Activated naive CD4-positive, alpha-beta T cell (primary cell): ENCODE measurements around the gene ELOVL3.
"Not testable (repeated sequence)": the region's sequence is repeated elsewhere in the genome, so short reads cannot be mapped to it uniquely, and the experiment has no call there.

Experiments
- DNase-seq, 4 experiments: peaks; one replicate each; lab custom pipeline; 2025; lab: John Stamatoyannopoulos, UW

ELOVL3 gene

GRCh38 chr10:102225646-102226541, at the start of gene ELOVL3:
Gene ELOVL3, plus strand, starts transcription at chr10:102226299. Its CDS starts 250 bp downstream, at chr10:102226549.
- peak in 3 of 4 experiments; percentile 42 to 71 (median 49) for DNase-seq

DNA sequence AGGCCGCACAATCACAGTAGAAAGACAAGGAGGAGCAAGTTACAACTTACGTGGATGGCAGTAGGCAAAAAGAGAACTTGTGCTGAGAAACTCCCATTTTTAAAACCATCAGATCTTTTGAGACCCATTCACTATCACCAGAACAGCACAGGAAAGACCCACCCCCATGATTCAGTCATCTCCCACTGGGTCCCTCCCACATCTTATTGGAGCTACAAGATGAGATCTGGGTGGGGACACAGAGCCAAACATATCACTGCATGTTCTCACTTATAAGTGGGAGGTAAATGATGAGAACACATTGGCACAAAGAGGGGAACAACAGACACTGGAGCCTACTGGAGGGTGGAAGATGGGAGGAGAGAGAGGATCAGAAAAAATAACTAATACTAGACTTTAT, 41.5 kb upstream of the ELOVL3 start:
- DNase-seq = no peak

DNA sequence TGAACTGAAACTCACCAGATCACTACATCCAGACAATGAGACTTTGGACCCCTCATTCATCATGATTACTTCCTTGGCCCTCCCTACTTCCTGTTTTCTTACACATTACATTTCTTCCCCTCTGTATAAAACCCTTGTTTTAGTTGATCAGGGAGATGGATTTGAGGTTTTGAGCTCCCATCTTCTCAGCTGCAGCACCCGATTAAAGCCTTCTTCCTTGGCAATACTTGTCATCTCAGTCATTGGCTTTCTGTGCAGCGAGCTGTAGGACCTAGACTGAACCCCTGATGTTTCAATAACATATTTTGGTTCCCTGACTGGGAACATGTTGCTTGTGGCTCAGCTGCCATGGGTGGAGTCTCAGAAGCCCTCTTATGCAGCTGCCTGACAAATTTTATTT, 40.8 kb upstream of the ELOVL3 start:
- DNase-seq = no peak

- DNase-seq = no peak
Measured at GRCh38 chr10:102185811-102186527, 40.1 kb upstream of the ELOVL3 start.

- DNase-seq = no peak
Measured at GRCh38 chr10:102188298-102188940, 37.7 kb upstream of the ELOVL3 start.

DNA sequence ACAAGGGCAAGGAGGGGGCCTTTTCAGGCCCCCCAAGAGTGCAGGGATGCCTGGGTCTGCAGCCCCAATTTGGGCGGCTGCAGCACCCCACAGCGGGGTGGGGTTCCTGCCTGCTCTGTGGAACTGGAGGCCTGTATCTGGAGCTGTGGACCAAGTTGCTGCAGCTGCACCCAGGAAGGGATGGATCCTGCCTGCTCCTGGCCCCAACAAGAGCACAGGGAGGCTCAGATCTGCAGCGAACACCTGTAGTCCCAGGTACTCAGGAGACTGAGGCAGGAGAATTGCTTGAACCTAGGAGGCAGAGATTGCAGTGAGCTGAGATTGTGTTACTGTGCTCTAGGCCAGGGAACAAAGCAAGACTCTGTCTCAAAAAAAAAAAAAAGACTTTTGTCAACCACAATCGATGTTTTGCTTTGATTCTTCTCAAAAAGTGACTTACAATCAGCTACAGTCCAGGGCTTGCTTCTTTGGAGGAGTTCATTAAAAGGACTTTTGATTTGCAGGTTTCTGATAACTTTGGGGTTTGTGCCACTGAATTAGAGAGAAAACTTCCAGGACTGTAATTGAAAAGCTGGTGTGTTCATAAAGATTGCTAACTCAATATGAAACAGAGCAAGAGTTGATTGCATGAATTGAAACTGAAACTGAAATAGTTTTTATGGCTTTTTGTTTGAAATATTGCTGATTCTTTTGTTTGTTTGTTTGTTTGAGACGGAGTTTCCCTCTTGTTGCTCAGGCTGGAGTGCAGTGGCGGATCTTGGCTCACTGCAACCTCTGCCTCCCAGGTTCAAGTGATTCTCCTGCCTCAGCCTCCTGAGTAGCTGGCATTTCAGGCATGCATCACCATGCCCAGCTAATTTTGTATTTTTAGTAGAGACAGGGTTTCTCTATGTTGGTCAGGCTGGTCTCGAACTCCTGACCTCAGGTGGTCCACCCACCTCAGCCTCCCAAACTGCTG, 36.9 kb upstream of the ELOVL3 start:
- not testable (repeated sequence) for DNase-seq

DNA sequence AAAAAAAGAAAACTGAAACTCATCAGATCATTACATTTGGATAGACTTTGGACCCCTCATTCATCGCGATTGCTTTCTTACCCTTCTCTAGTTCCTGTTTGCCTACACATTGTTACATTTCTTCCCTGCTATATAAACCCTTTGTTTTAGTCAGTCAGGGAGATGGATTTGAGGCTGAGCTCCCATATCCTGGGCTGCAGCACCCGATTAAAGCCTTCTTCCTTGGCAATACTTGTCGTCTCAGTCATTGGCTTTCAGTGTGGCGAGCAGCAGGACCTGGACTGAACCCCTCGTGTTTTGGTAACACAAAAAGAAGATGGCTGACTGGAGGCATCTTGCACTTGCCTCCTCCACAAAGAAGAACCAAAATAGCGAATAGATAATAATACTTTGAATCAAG, 34.1 kb upstream of the ELOVL3 start:
- no peak for DNase-seq

- DNase-seq = no peak
Measured at GRCh38 chr10:102195296-102195870, 30.7 kb upstream of the ELOVL3 start.

GRCh38 chr10:102196893-102197292, 29.2 kb upstream of the ELOVL3 start:
- no peak for DNase-seq

DNA sequence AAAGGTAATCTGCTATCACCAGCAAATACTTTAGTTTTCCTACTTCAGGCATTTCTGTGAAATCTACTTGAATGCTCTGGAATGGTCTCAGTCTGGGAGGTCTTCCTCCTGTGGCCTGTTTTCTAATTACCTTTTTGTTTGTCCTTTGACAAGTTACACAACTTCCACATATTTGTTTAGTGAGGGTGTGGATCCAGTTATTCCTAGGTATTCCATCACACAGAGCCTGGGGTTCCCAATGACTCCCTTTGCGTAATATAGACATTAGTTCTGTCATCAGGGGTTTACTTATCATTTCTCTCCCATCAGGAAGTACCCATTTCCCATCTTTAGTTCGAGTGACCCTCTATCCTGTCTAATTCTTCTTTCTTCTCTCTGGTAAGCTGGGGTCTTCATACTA, 28.1 kb upstream of the ELOVL3 start:
- no peak for DNase-seq

DNA sequence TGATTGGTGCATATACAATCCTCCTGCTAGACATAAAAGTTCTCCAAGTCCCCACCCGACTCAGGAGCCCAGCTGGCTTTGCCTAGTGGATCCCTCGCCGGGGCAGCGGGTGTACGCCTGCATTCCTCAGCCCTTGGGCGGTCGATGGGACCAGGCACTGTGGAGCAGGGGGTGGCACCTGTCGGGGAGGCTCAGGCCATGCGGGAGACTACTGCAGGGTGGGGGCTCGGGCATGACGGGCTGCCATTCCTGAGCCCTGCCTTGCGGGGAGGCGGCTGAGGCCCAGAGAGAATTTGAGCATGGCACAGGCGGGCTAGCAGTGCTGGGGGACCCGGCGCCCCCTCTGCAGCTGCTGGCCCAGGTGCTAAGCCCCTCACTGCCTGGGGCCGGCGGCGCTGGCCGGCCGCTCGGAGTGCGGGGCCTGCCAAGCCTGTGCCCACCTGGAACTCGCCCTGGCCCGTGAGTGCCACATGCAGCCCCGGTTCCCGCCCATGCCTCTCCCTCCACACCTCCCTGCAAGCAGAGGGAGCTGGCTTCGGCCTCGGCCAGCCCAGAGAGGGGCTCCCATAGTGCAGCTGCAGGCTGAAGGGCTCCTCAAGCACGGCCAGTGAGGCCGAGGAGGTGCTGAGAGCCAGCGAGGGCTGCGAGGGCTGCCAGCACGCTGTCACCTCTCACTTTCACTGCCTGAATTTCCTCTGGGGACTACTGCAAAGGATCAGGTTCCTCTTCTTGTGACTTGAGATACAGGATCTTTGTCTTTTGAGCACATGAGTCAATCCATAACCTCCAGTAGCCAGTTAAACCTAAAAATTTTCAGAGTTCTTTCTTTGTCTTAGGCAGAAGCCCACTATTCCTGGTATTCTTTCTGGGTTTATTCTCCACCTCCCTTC, 25.1 kb upstream of the ELOVL3 start:
- DNase-seq = no peak

- no peak for DNase-seq
Measured at GRCh38 chr10:102202386-102202785, 23.7 kb upstream of the ELOVL3 start.

- DNase-seq = no peak
Measured at GRCh38 chr10:102208311-102209035, 17.6 kb upstream of the ELOVL3 start.

GRCh38 chr10:102211615-102212299, 14.3 kb upstream of the ELOVL3 start:
- DNase-seq = no peak

DNA sequence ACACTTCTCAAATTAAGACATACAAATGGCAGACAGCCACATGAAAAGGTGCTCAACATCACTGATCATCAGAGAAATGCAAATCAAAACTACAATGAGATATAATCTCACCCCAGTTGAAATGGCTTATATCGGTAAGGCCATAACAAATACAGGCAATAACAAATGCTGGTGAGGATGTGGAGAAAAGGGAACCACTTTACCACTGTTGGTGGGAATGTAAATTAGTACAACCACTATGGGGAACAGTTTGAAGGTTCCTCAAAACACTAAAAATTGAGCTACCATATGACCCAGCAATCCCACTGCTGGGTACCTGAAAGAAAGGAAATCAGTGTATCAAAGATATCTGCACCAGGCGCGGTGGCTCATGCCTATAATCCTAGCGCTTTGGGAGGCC, 12.5 kb upstream of the ELOVL3 start:
- not testable (repeated sequence) for DNase-seq

- DNase-seq = no peak
Measured at GRCh38 chr10:102219370-102219769, 6.7 kb upstream of the ELOVL3 start.

DNA sequence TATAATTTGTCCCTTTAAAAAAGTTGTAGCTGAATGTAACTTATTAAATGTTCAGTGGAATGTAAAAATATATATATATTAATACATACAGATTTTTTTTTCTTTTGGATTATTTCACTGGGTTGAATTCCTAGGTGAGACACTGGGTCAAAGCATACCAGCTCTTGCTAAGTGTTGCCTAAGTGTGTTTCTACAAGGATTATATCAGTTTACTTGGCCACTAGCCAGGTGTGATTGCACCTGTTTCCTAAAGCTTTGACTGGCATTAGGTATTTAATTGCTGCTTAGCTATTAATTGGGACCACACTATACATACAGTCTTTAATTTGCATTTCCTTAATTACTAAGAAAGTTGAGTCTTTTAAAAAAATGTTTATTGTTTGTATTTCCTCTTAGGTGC, 5.5 kb upstream of the ELOVL3 start:
- no peak for DNase-seq

DNA sequence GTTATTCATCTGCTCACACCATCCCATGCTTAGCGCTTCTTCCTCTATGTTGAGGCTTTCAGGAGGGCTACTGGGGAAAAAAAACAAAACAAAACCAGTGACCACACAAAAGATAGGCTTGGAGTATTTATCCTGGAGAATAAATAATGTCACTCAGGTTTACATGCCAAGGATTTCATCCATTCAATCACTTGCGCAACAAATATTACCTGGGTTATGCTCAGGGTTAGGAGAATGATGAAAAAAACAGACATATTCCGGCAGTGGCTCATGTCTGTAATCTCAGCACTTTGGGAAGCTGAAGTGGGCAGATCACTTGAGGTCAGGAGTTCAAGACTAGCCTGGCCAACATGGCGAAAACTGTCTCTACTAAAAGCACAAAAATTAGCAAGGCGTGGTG, 3.3 kb upstream of the ELOVL3 start:
- DNase-seq = no peak

- DNase-seq = no peak
Measured at GRCh38 chr10:102226542-102226870, 407 bp downstream of the ELOVL3 start.
